WTC11 (cell line): ENCODE data around the gene SPOCK1. TPM values are rescaled to one million over a fixed set of nuclear protein-coding genes. Genes with fewer than 3 reads are reported as not detected.

Source experiments
- ATAC-seq: fragments of 200-7000 bp; cut with Tn5 transposase; 2 replicates; pipeline ENCODE4 v1.10.0; 2021; ENCODE audit warnings: mild to moderate bottlenecking, moderate library complexity
- CTCF ChIA-PET: fragments of 300-600 bp; sonication (Branson Sonifier 250); formaldehyde crosslinking; loops from one replicate; lab custom pipeline; 2021; ENCODE audit warnings: antibody characterized with exemption; lab: Charles Lee
- POLR2A ChIA-PET: fragments of 350-600 bp; sonication (Branson Sonifier 250); formaldehyde crosslinking; loops from one replicate; lab custom pipeline; 2021; ENCODE audit warnings: antibody characterized with exemption; lab: Charles Lee
- DNase-seq: peaks from one replicate; pipeline ENCODE4 v3.0.0; 2021; ENCODE audit warnings: low spot score
- H3K27ac Mint-ChIP-seq: 2 replicates; pipeline ENCODE4 v1.8.0; 2021; ENCODE audit warnings: mixed read lengths
- H3K27me3 Mint-ChIP-seq: 2 replicates; pipeline ENCODE4 v1.8.0; 2021; ENCODE audit warnings: low read depth, mild to moderate bottlenecking, moderate library complexity, mixed read lengths
- H3K36me3 Mint-ChIP-seq: 2 replicates; pipeline ENCODE4 v1.8.0; 2021; ENCODE audit warnings: mixed read lengths
- H3K4me1 Mint-ChIP-seq: 2 replicates; pipeline ENCODE4 v1.8.0; 2022; ENCODE audit warnings: mixed read lengths
- H3K4me3 Mint-ChIP-seq: 2 replicates; pipeline ENCODE4 v1.8.0; 2021; ENCODE audit warnings: mild to moderate bottlenecking, moderate library complexity, mixed read lengths
- H3K9me3 Mint-ChIP-seq: 2 replicates; pipeline ENCODE4 v1.8.0; 2021; ENCODE audit warnings: mixed read lengths
- ARID4B ChIP-seq: sonication (generic); formaldehyde crosslinking; IDR thresholded peaks from 2 replicates; pipeline ENCODE4 v1.8.0; 2023; ENCODE audit warnings: missing genetic modification reagents, mild to moderate bottlenecking, borderline replicate concordance
- ATF2 ChIP-seq: sonication (generic); formaldehyde crosslinking; IDR thresholded peaks from 2 replicates; pipeline ENCODE4 v1.8.1; 2022; ENCODE audit warnings: low read depth, missing genetic modification reagents, borderline replicate concordance
- ATF3 ChIP-seq: sonication (generic); formaldehyde crosslinking; conservative IDR thresholded peaks from 2 replicates; pipeline ENCODE4 v1.8.1; 2022; ENCODE audit warnings: mild to moderate bottlenecking, missing genetic modification reagents
- FOXP1 ChIP-seq: sonication (generic); formaldehyde crosslinking; IDR thresholded peaks from 2 replicates; pipeline ENCODE4 v1.8.0; 2022; ENCODE audit warnings: missing genetic modification reagents, mild to moderate bottlenecking, moderate library complexity, borderline replicate concordance
- HMGA2 ChIP-seq: fragments of 250-450 bp; sonication (Bioruptor Pico); IDR thresholded peaks from 2 replicates; pipeline ENCODE4 v1.4.0; 2021; ENCODE audit warnings: mild to moderate bottlenecking, moderate library complexity
- IRF1 ChIP-seq: sonication (generic); formaldehyde crosslinking; IDR thresholded peaks from 2 replicates; pipeline ENCODE4 v1.8.0; 2023; ENCODE audit warnings: missing genetic modification reagents
- JUN ChIP-seq: sonication (generic); formaldehyde crosslinking; IDR thresholded peaks from 2 replicates; pipeline ENCODE4 v1.8.0; 2023; ENCODE audit warnings: mild to moderate bottlenecking, missing genetic modification reagents
- MXD4 ChIP-seq: fragments of 250-450 bp; sonication (Bioruptor Pico); IDR thresholded peaks from 2 replicates; pipeline ENCODE4 v1.8.0; 2021; ENCODE audit warnings: mild to moderate bottlenecking, moderate library complexity, borderline replicate concordance
- NFATC4 ChIP-seq: fragments of 250-450 bp; sonication (Bioruptor Pico); IDR thresholded peaks from 2 replicates; pipeline ENCODE4 v1.9.0; 2021; ENCODE audit warnings: mild to moderate bottlenecking
- NFYB ChIP-seq: sonication (generic); formaldehyde crosslinking; conservative IDR thresholded peaks from 2 replicates; pipeline ENCODE4 v1.8.0; 2022; ENCODE audit warnings: low read depth, missing genetic modification reagents
- NR1H2 ChIP-seq: sonication (generic); formaldehyde crosslinking; IDR thresholded peaks from 2 replicates; pipeline ENCODE4 v1.9.0; 2021; ENCODE audit warnings: mild to moderate bottlenecking, moderate library complexity, missing genetic modification reagents
- SMAD4 ChIP-seq: sonication (generic); formaldehyde crosslinking; IDR thresholded peaks from 2 replicates; pipeline ENCODE4 v1.8.0; 2022; ENCODE audit warnings: mild to moderate bottlenecking, missing genetic modification reagents
- ZMAT4 ChIP-seq: fragments of 250-450 bp; sonication (Bioruptor Pico); IDR thresholded peaks from 2 replicates; pipeline ENCODE4 v1.9.0; 2021; ENCODE audit warnings: mild to moderate bottlenecking
- ZNF121 ChIP-seq: sonication (generic); formaldehyde crosslinking; IDR thresholded peaks from 2 replicates; pipeline ENCODE4 v1.8.0; 2023; ENCODE audit warnings: missing genetic modification reagents
- ZNF138 ChIP-seq: sonication (generic); formaldehyde crosslinking; conservative IDR thresholded peaks from 2 replicates; pipeline ENCODE4 v1.8.1; 2022; ENCODE audit warnings: mild to moderate bottlenecking, moderate library complexity, missing genetic modification reagents
- ZNF219 ChIP-seq: sonication (generic); formaldehyde crosslinking; IDR thresholded peaks from 2 replicates; pipeline ENCODE4 v1.8.0; 2023; ENCODE audit warnings: missing genetic modification reagents, mild to moderate bottlenecking, borderline replicate concordance
- ZNF232 ChIP-seq: sonication (generic); formaldehyde crosslinking; IDR thresholded peaks from 2 replicates; pipeline ENCODE4 v1.8.0; 2022; ENCODE audit warnings: mild to moderate bottlenecking, missing genetic modification reagents
- ZNF263 ChIP-seq: sonication (generic); formaldehyde crosslinking; IDR thresholded peaks from 2 replicates; pipeline ENCODE4 v1.8.1; 2022; ENCODE audit warnings: low read depth, mild to moderate bottlenecking, moderate library complexity, missing genetic modification reagents
- ZNF317 ChIP-seq: sonication (generic); formaldehyde crosslinking; IDR thresholded peaks from 2 replicates; pipeline ENCODE4 v1.8.1; 2023; ENCODE audit warnings: low read depth, mild to moderate bottlenecking, moderate library complexity, missing genetic modification reagents, borderline replicate concordance
- ZNF671 ChIP-seq: fragments of 250-450 bp; sonication (Bioruptor Pico); IDR thresholded peaks from 2 replicates; pipeline ENCODE4 v1.8.0; 2021; ENCODE audit warnings: mild to moderate bottlenecking
- total RNA-seq: library from RNA; stranded (reverse); gene quantifications from 3 replicates; pipeline ENCODE4 v1.2.3, GENCODE V29; 2021
- TF ChIP-seq, protein P1 (sequence below): sonication (generic); formaldehyde crosslinking; IDR thresholded peaks from 2 replicates; pipeline ENCODE4 v1.8.1; 2023; ENCODE audit warnings: mild to moderate bottlenecking, missing genetic modification reagents
- TF ChIP-seq, protein P2 (sequence below): sonication (generic); formaldehyde crosslinking; IDR thresholded peaks from 2 replicates; pipeline ENCODE4 v1.8.1; 2023; ENCODE audit warnings: mild to moderate bottlenecking, moderate library complexity, missing genetic modification reagents

SPOCK1 gene
- total RNA-seq, 1 experiment from 2014 or later, result 15.2 TPM

DNA sequence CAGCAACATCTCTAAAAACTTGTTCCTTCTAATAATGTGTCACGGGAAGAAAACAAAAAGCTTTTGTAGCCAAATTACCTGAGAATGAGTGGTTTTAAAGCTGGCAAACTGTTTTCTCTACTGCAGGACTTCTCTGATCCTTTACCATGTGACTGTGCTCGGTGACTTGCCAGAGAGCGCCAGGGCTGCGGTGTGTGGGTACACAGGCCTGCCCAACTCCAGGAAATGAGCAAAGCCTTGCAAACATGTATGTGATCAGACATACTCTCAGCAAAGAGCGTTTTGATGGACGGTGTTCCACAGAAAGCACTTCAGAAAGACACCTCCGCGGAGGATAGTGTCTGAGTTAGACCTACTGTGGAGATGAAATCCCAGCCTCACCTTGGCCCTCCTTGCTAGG is 157.3 kb downstream of the SPOCK1 start:
- ATAC-seq (no peak), DNase-seq (no peak)
- Mint-ChIP-seq H3K4me1 (peaks cover 31% of the 10 kb centered on the region), H3K27me3 (no peaks in the 10 kb centered on the region), H3K9me3 (no peaks in the 10 kb centered on the region), H3K27ac (no peak overlapping the region), H3K36me3 (no peaks in the 10 kb centered on the region), H3K4me3 (no peak overlapping the region)
- CTCF ChIA-PET, result no interaction called here
- POLR2A ChIA-PET, result no interaction called here
- TF ChIP-seq ZNF263, result no peak

- H3K9me3 Mint-ChIP-seq, result no peaks in the 10 kb centered on the region
- ATAC-seq (no peak), DNase-seq (no peak)
- TF ChIP-seq ZNF263 (no peak), FOXP1 (CRISPR knock-in tag) (no peak), ATF3 (no peak), ZNF219 (no peak), ZNF317 (CRISPR knock-in tag) (no peak), SMAD4 (CRISPR knock-in tag) (no peak), ZNF232 (CRISPR knock-in tag) (no peak), IRF1 (CRISPR knock-in tag) (no peak), MXD4 (CRISPR knock-in tag) (no peak), NFYB (CRISPR knock-in tag) (no peak), NR1H2 (no peak), ATF2 (CRISPR knock-in tag) (no peak)
- TF ChIP-seq, protein P1, sequence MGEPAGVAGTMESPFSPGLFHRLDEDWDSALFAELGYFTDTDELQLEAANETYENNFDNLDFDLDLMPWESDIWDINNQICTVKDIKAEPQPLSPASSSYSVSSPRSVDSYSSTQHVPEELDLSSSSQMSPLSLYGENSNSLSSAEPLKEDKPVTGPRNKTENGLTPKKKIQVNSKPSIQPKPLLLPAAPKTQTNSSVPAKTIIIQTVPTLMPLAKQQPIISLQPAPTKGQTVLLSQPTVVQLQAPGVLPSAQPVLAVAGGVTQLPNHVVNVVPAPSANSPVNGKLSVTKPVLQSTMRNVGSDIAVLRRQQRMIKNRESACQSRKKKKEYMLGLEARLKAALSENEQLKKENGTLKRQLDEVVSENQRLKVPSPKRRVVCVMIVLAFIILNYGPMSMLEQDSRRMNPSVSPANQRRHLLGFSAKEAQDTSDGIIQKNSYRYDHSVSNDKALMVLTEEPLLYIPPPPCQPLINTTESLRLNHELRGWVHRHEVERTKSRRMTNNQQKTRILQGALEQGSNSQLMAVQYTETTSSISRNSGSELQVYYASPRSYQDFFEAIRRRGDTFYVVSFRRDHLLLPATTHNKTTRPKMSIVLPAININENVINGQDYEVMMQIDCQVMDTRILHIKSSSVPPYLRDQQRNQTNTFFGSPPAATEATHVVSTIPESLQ, result no peak
- ChIA-PET CTCF (no interaction called here), POLR2A (no interaction called here)
- no peaks in the 10 kb centered on the region for H3K36me3 Mint-ChIP-seq
- no peaks in the 10 kb centered on the region for H3K27me3 Mint-ChIP-seq
- H3K27ac Mint-ChIP-seq, result no peak overlapping the region
- no peak overlapping the region for H3K4me3 Mint-ChIP-seq
- peaks cover 22% of the 10 kb centered on the region for H3K4me1 Mint-ChIP-seq
Observed at GRCh38 chr5:137340881-137341280, 158.2 kb downstream of the SPOCK1 start.

GRCh38 chr5:137336565-137337120 is 162.5 kb downstream of the SPOCK1 start:
- H3K4me1 Mint-ChIP-seq, result peaks cover 7% of the 10 kb centered on the region
- ChIA-PET CTCF (interaction anchor here (0.8 to 2.1 kb wide), 3 partner anchors 9 to 162 kb away, joined by 3 to 17 read pairs (median 14); partner anchors contain the start of gene SPOCK1), POLR2A (interaction anchor here (1.3 kb wide), 1 partner anchor 17 kb away, joined by 3 read pairs; no protein-coding TSS in a partner anchor)
- H3K36me3 Mint-ChIP-seq, result no peaks in the 10 kb centered on the region
- no peak for ATAC-seq
- H3K9me3 Mint-ChIP-seq, result no peaks in the 10 kb centered on the region
- H3K27me3 Mint-ChIP-seq, result no peaks in the 10 kb centered on the region
- DNase-seq, result no peak
- no peak overlapping the region for H3K27ac Mint-ChIP-seq
- H3K4me3 Mint-ChIP-seq, result no peak overlapping the region
- TF ChIP-seq ZNF121 (CRISPR knock-in tag) (no peak), ZMAT4 (CRISPR knock-in tag) (no peak), NFATC4 (CRISPR knock-in tag) (no peak), JUN (CRISPR knock-in tag) (no peak), ZNF138 (no peak), ZNF671 (CRISPR knock-in tag) (no peak), ARID4B (no peak), ZNF232 (CRISPR knock-in tag) (no peak), HMGA2 (CRISPR knock-in tag) (no peak)
- TF ChIP-seq, protein P2, sequence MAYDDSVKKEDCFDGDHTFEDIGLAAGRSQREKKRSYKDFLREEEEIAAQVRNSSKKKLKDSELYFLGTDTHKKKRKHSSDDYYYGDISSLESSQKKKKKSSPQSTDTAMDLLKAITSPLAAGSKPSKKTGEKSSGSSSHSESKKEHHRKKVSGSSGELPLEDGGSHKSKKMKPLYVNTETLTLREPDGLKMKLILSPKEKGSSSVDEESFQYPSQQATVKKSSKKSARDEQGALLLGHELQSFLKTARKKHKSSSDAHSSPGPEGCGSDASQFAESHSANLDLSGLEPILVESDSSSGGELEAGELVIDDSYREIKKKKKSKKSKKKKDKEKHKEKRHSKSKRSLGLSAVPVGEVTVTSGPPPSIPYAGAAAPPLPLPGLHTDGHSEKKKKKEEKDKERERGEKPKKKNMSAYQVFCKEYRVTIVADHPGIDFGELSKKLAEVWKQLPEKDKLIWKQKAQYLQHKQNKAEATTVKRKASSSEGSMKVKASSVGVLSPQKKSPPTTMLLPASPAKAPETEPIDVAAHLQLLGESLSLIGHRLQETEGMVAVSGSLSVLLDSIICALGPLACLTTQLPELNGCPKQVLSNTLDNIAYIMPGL (CRISPR knock-in tag), result no peak
